Endothelial cell of umbilical vein (primary cell): ENCODE measurements around the gene ACP2.

Experiments
- POLR2A ChIP-seq: IDR thresholded peaks from 2 replicates; pipeline ENCODE4 v1.6.1; 2012; ENCODE audit warnings: low read depth, mild to moderate bottlenecking, control low read depth, low read length
- TF ChIP-seq, protein P1 (sequence below), 2 donors: IDR thresholded peaks; 1 replicate in 1 of 2; 2 replicates in 1 of 2; pipeline ENCODE4 v1.5.1; 2011; ENCODE audit warnings: low read length in 2 of 2, mild to moderate bottlenecking in 2 of 2, moderate library complexity in 2 of 2, control low read depth in 1 of 2, inconsistent platforms in 1 of 2, low read depth in 1 of 2; ENCODE audit not compliant: insufficient read depth in 1 of 2; ENCODE audit errors: extremely low read depth in 1 of 2
- TF ChIP-seq, protein P2 (sequence below): IDR thresholded peaks from 2 replicates; pipeline ENCODE4 v1.6.1; 2011; ENCODE audit not compliant: insufficient read depth, insufficient read length

DNA sequence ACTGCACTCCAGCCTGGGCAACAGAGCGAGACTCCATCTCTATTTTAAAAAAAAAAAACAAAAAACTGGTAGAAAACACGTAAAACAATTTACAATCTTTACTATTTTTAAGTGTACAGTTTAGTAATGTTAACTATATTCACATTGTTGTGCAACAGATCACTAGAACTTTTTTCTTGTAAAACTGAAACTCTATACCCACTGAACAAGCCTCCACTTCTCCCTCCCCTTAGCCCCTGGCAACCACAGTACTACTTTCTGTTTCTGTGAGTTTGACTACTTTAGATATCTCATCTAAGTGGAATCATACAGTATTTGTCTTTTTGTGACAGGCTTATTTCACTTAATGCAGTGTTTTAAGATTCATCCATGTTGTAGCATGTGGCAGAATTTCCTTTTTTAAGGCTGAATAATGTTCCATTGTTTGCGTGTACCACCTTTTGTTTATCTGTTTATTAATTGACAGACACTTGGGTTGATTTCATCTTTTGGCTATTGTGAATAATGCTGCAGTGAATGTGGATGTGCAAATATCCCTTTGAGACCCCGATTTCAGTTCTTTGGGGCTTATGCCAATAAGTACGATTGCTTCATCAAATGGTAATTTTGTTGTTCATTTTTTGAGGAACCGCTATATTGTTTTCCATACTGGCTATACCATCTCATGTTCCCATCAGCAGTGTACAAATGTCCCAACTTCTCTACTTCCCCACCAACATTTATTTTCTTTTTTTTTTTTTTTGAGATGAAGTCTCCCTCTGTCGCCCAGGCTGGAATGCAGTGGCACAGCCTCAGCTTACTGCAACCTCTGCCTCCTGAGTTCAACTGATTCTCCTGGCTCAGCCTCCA lies 22.8 kb downstream of the ACP2 start:
- TF ChIP-seq, protein P1, sequence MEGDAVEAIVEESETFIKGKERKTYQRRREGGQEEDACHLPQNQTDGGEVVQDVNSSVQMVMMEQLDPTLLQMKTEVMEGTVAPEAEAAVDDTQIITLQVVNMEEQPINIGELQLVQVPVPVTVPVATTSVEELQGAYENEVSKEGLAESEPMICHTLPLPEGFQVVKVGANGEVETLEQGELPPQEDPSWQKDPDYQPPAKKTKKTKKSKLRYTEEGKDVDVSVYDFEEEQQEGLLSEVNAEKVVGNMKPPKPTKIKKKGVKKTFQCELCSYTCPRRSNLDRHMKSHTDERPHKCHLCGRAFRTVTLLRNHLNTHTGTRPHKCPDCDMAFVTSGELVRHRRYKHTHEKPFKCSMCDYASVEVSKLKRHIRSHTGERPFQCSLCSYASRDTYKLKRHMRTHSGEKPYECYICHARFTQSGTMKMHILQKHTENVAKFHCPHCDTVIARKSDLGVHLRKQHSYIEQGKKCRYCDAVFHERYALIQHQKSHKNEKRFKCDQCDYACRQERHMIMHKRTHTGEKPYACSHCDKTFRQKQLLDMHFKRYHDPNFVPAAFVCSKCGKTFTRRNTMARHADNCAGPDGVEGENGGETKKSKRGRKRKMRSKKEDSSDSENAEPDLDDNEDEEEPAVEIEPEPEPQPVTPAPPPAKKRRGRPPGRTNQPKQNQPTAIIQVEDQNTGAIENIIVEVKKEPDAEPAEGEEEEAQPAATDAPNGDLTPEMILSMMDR (IDR thresholded peaks at IDR 0.05; ENCODE audit: extremely low read depth in 1 of 2, insufficient read depth in 1 of 2, low read depth in 1 of 2, low read length in 2 of 2): no peak
- no peak for TF ChIP-seq POLR2A
- TF ChIP-seq, protein P2, sequence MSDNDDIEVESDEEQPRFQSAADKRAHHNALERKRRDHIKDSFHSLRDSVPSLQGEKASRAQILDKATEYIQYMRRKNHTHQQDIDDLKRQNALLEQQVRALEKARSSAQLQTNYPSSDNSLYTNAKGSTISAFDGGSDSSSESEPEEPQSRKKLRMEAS: no peak
